ENCODE data around the gene PAM.

The PAM gene

GRCh38 chr5:102718819-102719218, 36.3 kb upstream of the PAM start:
- no peak for TF ChIP-seq CTCF (IDR thresholded peaks at IDR 0.05; ENCODE audit: low read depth, low read length, missing control alignments)
- DNase-seq (ENCODE audit: low read depth): peak; percentile 4
- in situ Hi-C loops (cut with HindIII; ENCODE audit: low sequenced_read_pairs): no loop called here
- H3K4me3 ChIP-seq (ENCODE audit: low read depth, low read length): no peak overlapping the region

- H3K4me3 ChIP-seq (ENCODE audit: low read depth, low read length): no peak overlapping the region
- in situ Hi-C loops (cut with HindIII; ENCODE audit: low sequenced_read_pairs): no loop called here
- no peak for TF ChIP-seq CTCF (IDR thresholded peaks at IDR 0.05; ENCODE audit: low read depth, low read length, missing control alignments)
- no peak for DNase-seq (ENCODE audit: low read depth)
Observed at GRCh38 chr5:102719886-102720285, 35.2 kb upstream of the PAM start.

- no peak for TF ChIP-seq CTCF (IDR thresholded peaks at IDR 0.05; ENCODE audit: low read depth, low read length, missing control alignments)
- no peak for DNase-seq (ENCODE audit: low read depth)
- in situ Hi-C loops (cut with HindIII; ENCODE audit: low sequenced_read_pairs): no loop called here
- H3K4me3 ChIP-seq (ENCODE audit: low read depth, low read length): no peak overlapping the region
Observed at GRCh38 chr5:102720969-102721368, 34.1 kb upstream of the PAM start.

- no peak for DNase-seq (ENCODE audit: low read depth)
- no peak overlapping the region for H3K4me3 ChIP-seq (ENCODE audit: low read depth, low read length)
- no peak for TF ChIP-seq CTCF (IDR thresholded peaks at IDR 0.05; ENCODE audit: low read depth, low read length, missing control alignments)
- in situ Hi-C loops (cut with HindIII; ENCODE audit: low sequenced_read_pairs): no loop called here
Observed at GRCh38 chr5:102722931-102723330, 32.2 kb upstream of the PAM start.

- in situ Hi-C loops (cut with HindIII; ENCODE audit: low sequenced_read_pairs): no loop called here
- no peak for TF ChIP-seq CTCF (IDR thresholded peaks at IDR 0.05; ENCODE audit: low read depth, low read length, missing control alignments)
- no peak for DNase-seq (ENCODE audit: low read depth)
- H3K4me3 ChIP-seq (ENCODE audit: low read depth, low read length): no peak overlapping the region
Observed at GRCh38 chr5:102731693-102732092, 23.4 kb upstream of the PAM start.

- TF ChIP-seq CTCF (IDR thresholded peaks at IDR 0.05; ENCODE audit: low read depth, low read length, missing control alignments): no peak
- H3K4me3 ChIP-seq (ENCODE audit: low read depth, low read length): no peak overlapping the region
- in situ Hi-C loops (cut with HindIII; ENCODE audit: low sequenced_read_pairs): no loop called here
- DNase-seq (ENCODE audit: low read depth): no peak
Observed at GRCh38 chr5:102733534-102733933, 21.6 kb upstream of the PAM start.

- no peak for DNase-seq (ENCODE audit: low read depth)
- TF ChIP-seq CTCF (IDR thresholded peaks at IDR 0.05; ENCODE audit: low read depth, low read length, missing control alignments): no peak
- in situ Hi-C loops (cut with HindIII; ENCODE audit: low sequenced_read_pairs): no loop called here
Observed at GRCh38 chr5:102737161-102737560, 17.9 kb upstream of the PAM start.

More at GRCh38 chr5:102737161-102737560, 17.9 kb upstream of the PAM start:
- H3K4me3 ChIP-seq (ENCODE audit: low read depth, low read length): no peak overlapping the region

All from astrocyte of the cerebellum (primary cell).